CD14-positive monocyte (primary cell): Measurements from ENCODE around the gene CA10. TPM values are rescaled to one million over a fixed set of nuclear protein-coding genes. Genes with fewer than 3 reads are reported as not detected.
A peak's percentile ranks its signal among the peaks of the same experiment; 100 is the strongest.

Source experiments
- DNase-seq, 3 donors: peaks; one replicate each; pipeline ENCODE4 v3.0.0-alpha.2; 2011 to 2022
- H2AFZ ChIP-seq: 2 replicates; pipeline ENCODE4 v1.6.0; 2012; ENCODE audit warnings: mild to moderate bottlenecking, low read depth, low read length, inconsistent platforms; ENCODE audit not compliant: insufficient read depth, poor library complexity, severe bottlenecking
- H3K27ac ChIP-seq, 2 donors: 1 replicate in 1 of 2; 2 replicates in 1 of 2; pipeline ENCODE4 v1.5.1; 2012 to 2013; ENCODE audit warnings: low read length in 2 of 2, control low read depth in 1 of 2, inconsistent platforms in 1 of 2, low read depth in 1 of 2, mild to moderate bottlenecking in 1 of 2
- H3K27me3 ChIP-seq, 2 donors: one replicate each; pipeline versions ENCODE4 v1.6.0 to v1.6.1; 2011 to 2013; ENCODE audit warnings: low read length in 2 of 2; ENCODE audit not compliant: control insufficient read depth in 2 of 2, insufficient read depth in 2 of 2
- H3K36me3 ChIP-seq, 2 donors: replicated peaks in 1 of 2; 1 replicate in 1 of 2; 2 replicates in 1 of 2; pipeline versions ENCODE4 v1.5.1 to v1.6.1; 2012 to 2013; ENCODE audit warnings: low read length in 2 of 2, control low read depth in 1 of 2, inconsistent platforms in 1 of 2, mild to moderate bottlenecking in 1 of 2; ENCODE audit not compliant: insufficient read depth in 2 of 2, control insufficient read depth in 1 of 2
- H3K4me1 ChIP-seq, 2 donors: 1 replicate in 1 of 2; 2 replicates in 1 of 2; pipeline versions ENCODE4 v1.5.1 to v1.6.1; 2012 to 2013; ENCODE audit warnings: low read length in 2 of 2, control low read depth in 1 of 2, inconsistent platforms in 1 of 2, mild to moderate bottlenecking in 1 of 2, moderate library complexity in 1 of 2; ENCODE audit not compliant: insufficient read depth in 2 of 2, control insufficient read depth in 1 of 2
- H3K4me2 ChIP-seq: replicated peaks from 2 replicates; pipeline ENCODE3; 2012; ENCODE audit warnings: low read length, moderate library complexity, mild to moderate bottlenecking; ENCODE audit not compliant: poor library complexity, severe bottlenecking; ENCODE audit errors: extremely low read depth
- H3K4me3 ChIP-seq, 3 experiments: fragments of 200-600 bp in 1 of 3; sonication (generic) in 1 of 3; replicated peaks in 1 of 3; 1 replicate in 2 of 3; 2 replicates in 1 of 3; pipeline ENCODE4 v1.5.1; 2011 to 2013; ENCODE audit warnings: low read length in 3 of 3, mild to moderate bottlenecking in 3 of 3, control low read depth in 2 of 3, low read depth in 2 of 3, inconsistent platforms in 1 of 3, moderate library complexity in 1 of 3
- H3K79me2 ChIP-seq: 2 replicates; pipeline ENCODE4 v1.6.0; 2012; ENCODE audit warnings: mild to moderate bottlenecking, control low read depth, inconsistent platforms, low read length, moderate library complexity; ENCODE audit not compliant: insufficient read depth
- H3K9ac ChIP-seq: 2 replicates; pipeline ENCODE4 v1.6.0; 2017; ENCODE audit warnings: low read length, mild to moderate bottlenecking; ENCODE audit not compliant: insufficient read depth, poor library complexity, severe bottlenecking
- H3K9me3 ChIP-seq, 2 donors: replicated peaks in 1 of 2; 1 replicate in 1 of 2; 2 replicates in 1 of 2; pipeline versions ENCODE4 v1.5.1 to v1.6.1; 2012 to 2013; ENCODE audit warnings: low read length in 2 of 2, control low read depth in 1 of 2; ENCODE audit not compliant: control insufficient read depth in 1 of 2, insufficient read depth in 1 of 2
- H4K20me1 ChIP-seq: 2 replicates; pipeline ENCODE4 v1.6.0; 2012; ENCODE audit warnings: mild to moderate bottlenecking, low read length, control low read depth, moderate library complexity; ENCODE audit not compliant: insufficient read depth
- H3K27ac Mint-ChIP-seq, 7 donors: one replicate each; pipeline ENCODE4 v1.8.0; 2020; ENCODE audit warnings: mild to moderate bottlenecking in 7 of 7, mixed read lengths in 7 of 7, moderate library complexity in 6 of 7, inconsistent platforms in 2 of 7
- H3K27me3 Mint-ChIP-seq, 3 donors: one replicate each; pipeline ENCODE4 v1.8.0; 2021 to 2022; ENCODE audit warnings: low read depth in 3 of 3, mild to moderate bottlenecking in 3 of 3, mixed read lengths in 3 of 3, moderate library complexity in 3 of 3, inconsistent platforms in 1 of 3
- H3K36me3 Mint-ChIP-seq, 2 donors: one replicate each; pipeline ENCODE4 v1.8.0; 2020; ENCODE audit warnings: mixed read lengths in 2 of 2, inconsistent platforms in 1 of 2, mild to moderate bottlenecking in 1 of 2
- H3K4me1 Mint-ChIP-seq: one replicate; pipeline ENCODE4 v1.8.0; 2020; ENCODE audit warnings: mild to moderate bottlenecking, mixed read lengths
- H3K4me3 Mint-ChIP-seq, 2 donors: one replicate each; pipeline ENCODE4 v1.8.0; 2020; ENCODE audit warnings: mild to moderate bottlenecking in 2 of 2, mixed read lengths in 2 of 2, moderate library complexity in 1 of 2
- H3K9me3 Mint-ChIP-seq, 7 donors: one replicate each; pipeline ENCODE4 v1.8.0; 2020 to 2022; ENCODE audit warnings: mixed read lengths in 7 of 7, mild to moderate bottlenecking in 6 of 7, moderate library complexity in 6 of 7, inconsistent platforms in 2 of 7
- CTCF ChIP-seq: fragments of 200-600 bp; IDR thresholded peaks from one replicate; pipeline ENCODE4 v1.8.0; 2022; ENCODE audit warnings: antibody characterized with exemption, mild to moderate bottlenecking
- WGBS: methylation state at CpG from one replicate; pipeline ENCODE4 v1.1.5; 2013; ENCODE audit warnings: missing lambda C conversion rate; ENCODE audit not compliant: insufficient coverage; 5-methylcytosine and 5-hydroxymethylcytosine counted together
- intact Hi-C, 2 donors: fragments of 100-400 bp; cut with micrococcal nuclease; formaldehyde crosslinking; loops; one replicate each; pipeline versions ENCODE4 v1.15.0 to v1.15.1; 2023
- polyA plus RNA-seq, 3 donors: library from polyadenylated mRNA; depleted of rRNA in 1 of 3; unstranded in 2 of 3; stranded (reverse) in 1 of 3; fragments of 300-500 nt in 2 of 3; fragments of >200 nt in 1 of 3; fragmentation: Illumina TruSeq in 2 of 3; gene quantifications; 1 replicate in 2 of 3; 2 replicates in 1 of 3; pipeline ENCODE4 v1.2.3, GENCODE V29; 2012 to 2021

Gene CA10
- polyA plus RNA-seq, 3 donors, result not detected

- Mint-ChIP-seq H3K9me3 (peaks cover 7 to 31% (median 16%) of the 10 kb centered on the region in 7 donors), H3K27me3 (peaks cover 41 to 49% (median 43%) of the 10 kb centered on the region in 3 donors)
- TF ChIP-seq CTCF, result no peak
Observed at GRCh38 chr17:52155301-52155700, 3.2 kb downstream of the CA10 start.

GRCh38 chr17:52154466-52154865 lies 4.0 kb downstream of the CA10 start:
- Histone ChIP-seq H3K4me3 (no peak overlapping the region), H3K27ac (no peak overlapping the region), H3K4me1 (no peaks in the 10 kb centered on the region), H3K9me3 (peaks cover 4 to 14% of the 10 kb centered on the region in 2 donors), H3K79me2 (no peaks in the 10 kb centered on the region), H3K36me3 (no peaks in the 10 kb centered on the region), H3K4me2 (no peak overlapping the region), H4K20me1 (no peaks in the 10 kb centered on the region), H3K27me3 (peaks cover 28 to 38% of the 10 kb centered on the region in 2 donors), H2AFZ (no peak overlapping the region), H3K9ac (no peak overlapping the region)
- H3K36me3 Mint-ChIP-seq, result peaks cover 0 to 2% of the 10 kb centered on the region in 2 donors
- WGBS, result 85% methylated on average over 1 of the region's 4 CpGs
- peaks cover 2 to 23% (median 9%) of the 10 kb centered on the region in 7 donors for H3K9me3 Mint-ChIP-seq
- H3K4me3 Mint-ChIP-seq, result no peak overlapping the region
- no peak for TF ChIP-seq CTCF
- intact Hi-C loops, result no loop called here
- no peak for DNase-seq
- peak overlapping the region in 1 of 7 donors; percentile 59 for H3K27ac Mint-ChIP-seq
- no peaks in the 10 kb centered on the region for H3K4me1 Mint-ChIP-seq
- peaks cover 34 to 41% (median 35%) of the 10 kb centered on the region in 3 donors for H3K27me3 Mint-ChIP-seq

More at GRCh38 chr17:52155301-52155700, 3.2 kb downstream of the CA10 start:
- H2AFZ ChIP-seq, result no peak overlapping the region
- intact Hi-C loops, result no loop called here
- DNase-seq, result no peak
- H3K4me1 ChIP-seq, result no peaks in the 10 kb centered on the region
- Mint-ChIP-seq H3K4me1 (no peaks in the 10 kb centered on the region), H3K4me3 (no peak overlapping the region), H3K27ac (no peak overlapping the region), H3K36me3 (peaks cover 0 to 2% of the 10 kb centered on the region in 2 donors)
- H3K79me2 ChIP-seq, result no peaks in the 10 kb centered on the region
- H3K27me3 ChIP-seq, result peaks cover 36 to 46% of the 10 kb centered on the region in 2 donors
- no peaks in the 10 kb centered on the region for H3K36me3 ChIP-seq
- peaks cover 7 to 22% of the 10 kb centered on the region in 2 donors for H3K9me3 ChIP-seq
- H3K9ac ChIP-seq, result no peak overlapping the region
- H3K27ac ChIP-seq, result no peak overlapping the region
- H4K20me1 ChIP-seq, result no peaks in the 10 kb centered on the region
- no peak overlapping the region for H3K4me2 ChIP-seq
- H3K4me3 ChIP-seq, result no peak overlapping the region
